ENCODE measurements around the gene OR9A4.

OR9A4 gene

DNA sequence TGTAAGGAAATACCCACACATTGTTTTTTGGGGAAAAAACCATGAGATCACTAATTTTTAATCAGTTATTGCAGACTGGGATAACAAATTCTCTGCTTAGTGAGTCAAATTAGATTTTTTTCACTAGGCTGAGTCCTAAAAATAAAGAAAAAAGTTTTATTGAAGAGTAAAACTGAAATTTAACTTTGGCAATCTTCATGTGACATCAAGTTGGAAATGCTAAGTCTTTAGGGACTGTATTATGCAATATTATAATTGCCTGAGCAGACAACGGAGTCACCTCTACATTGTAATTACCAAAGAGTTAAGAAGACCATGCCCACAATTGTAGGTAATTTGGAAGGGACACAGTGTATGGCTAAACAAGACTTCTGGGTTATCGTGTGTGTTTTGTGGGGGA is 32.8 kb downstream of the OR9A4 start:
- Mint-ChIP-seq H3K9me3 (no peaks in the 10 kb centered on the region), H3K27ac (no peak overlapping the region), H3K27me3 (ENCODE audit: low read depth) (no peaks in the 10 kb centered on the region), H3K4me3 (no peak overlapping the region), H3K4me1 (no peaks in the 10 kb centered on the region), H3K36me3 (ENCODE audit: low read depth) (no peaks in the 10 kb centered on the region)
- TF ChIP-seq, protein P1, sequence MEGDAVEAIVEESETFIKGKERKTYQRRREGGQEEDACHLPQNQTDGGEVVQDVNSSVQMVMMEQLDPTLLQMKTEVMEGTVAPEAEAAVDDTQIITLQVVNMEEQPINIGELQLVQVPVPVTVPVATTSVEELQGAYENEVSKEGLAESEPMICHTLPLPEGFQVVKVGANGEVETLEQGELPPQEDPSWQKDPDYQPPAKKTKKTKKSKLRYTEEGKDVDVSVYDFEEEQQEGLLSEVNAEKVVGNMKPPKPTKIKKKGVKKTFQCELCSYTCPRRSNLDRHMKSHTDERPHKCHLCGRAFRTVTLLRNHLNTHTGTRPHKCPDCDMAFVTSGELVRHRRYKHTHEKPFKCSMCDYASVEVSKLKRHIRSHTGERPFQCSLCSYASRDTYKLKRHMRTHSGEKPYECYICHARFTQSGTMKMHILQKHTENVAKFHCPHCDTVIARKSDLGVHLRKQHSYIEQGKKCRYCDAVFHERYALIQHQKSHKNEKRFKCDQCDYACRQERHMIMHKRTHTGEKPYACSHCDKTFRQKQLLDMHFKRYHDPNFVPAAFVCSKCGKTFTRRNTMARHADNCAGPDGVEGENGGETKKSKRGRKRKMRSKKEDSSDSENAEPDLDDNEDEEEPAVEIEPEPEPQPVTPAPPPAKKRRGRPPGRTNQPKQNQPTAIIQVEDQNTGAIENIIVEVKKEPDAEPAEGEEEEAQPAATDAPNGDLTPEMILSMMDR (IDR thresholded peaks at IDR 0.05; ENCODE audit: unreplicated experiment in 3 of 3), result no peak

DNA sequence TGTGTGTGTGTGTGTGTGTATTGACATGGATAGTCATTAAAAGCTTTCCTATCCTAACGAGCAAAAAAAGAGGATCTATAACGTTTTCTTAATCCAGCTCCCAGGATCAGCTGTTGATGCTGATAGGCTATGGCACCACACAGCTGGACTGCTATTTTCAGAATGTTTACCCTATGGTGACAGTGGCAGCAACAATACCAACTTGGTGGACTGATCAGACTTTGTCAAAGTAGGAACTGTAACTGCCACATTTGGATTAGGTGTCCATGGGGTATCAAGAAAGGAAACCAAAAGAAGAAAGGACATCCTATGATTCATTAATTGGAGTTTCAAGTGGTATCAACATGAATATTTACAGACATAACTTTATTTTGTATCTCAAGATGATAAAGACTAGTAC is 33.3 kb downstream of the OR9A4 start:
- H3K4me1 Mint-ChIP-seq, result no peaks in the 10 kb centered on the region
- TF ChIP-seq, protein P1 (IDR thresholded peaks at IDR 0.05; ENCODE audit: unreplicated experiment in 3 of 3), result no peak
- H3K9me3 Mint-ChIP-seq, result no peaks in the 10 kb centered on the region
- H3K36me3 Mint-ChIP-seq (ENCODE audit: low read depth), result no peaks in the 10 kb centered on the region
- no peak overlapping the region for H3K4me3 Mint-ChIP-seq
- H3K27me3 Mint-ChIP-seq (ENCODE audit: low read depth), result no peaks in the 10 kb centered on the region
- no peak overlapping the region for H3K27ac Mint-ChIP-seq

DNA sequence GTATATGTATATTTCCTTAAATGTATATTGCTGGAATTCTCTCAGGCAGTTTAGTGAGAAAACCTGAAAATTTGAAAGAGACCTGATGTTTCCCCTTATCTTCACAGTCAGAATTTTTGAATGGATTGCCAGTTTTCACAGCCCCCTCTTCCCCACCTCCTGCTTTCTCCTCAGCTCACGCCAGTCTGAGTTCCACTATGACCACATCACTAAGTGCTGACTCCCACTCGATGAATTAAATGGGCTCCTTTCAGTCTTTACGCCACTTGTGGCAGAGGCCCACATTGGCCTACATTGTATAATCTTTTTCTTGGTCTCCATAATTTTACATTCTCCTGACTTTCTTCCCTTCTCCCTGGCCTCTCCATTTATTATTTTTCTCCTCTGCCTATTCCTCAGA is 33.7 kb downstream of the OR9A4 start:
- H3K9me3 Mint-ChIP-seq, result no peaks in the 10 kb centered on the region
- H3K4me3 Mint-ChIP-seq, result no peak overlapping the region
- no peak overlapping the region for H3K27ac Mint-ChIP-seq
- no peaks in the 10 kb centered on the region for H3K4me1 Mint-ChIP-seq
- H3K27me3 Mint-ChIP-seq (ENCODE audit: low read depth), result no peaks in the 10 kb centered on the region
- H3K36me3 Mint-ChIP-seq (ENCODE audit: low read depth), result no peaks in the 10 kb centered on the region
- TF ChIP-seq, protein P1 (IDR thresholded peaks at IDR 0.05; ENCODE audit: unreplicated experiment in 3 of 3), result no peak

DNA sequence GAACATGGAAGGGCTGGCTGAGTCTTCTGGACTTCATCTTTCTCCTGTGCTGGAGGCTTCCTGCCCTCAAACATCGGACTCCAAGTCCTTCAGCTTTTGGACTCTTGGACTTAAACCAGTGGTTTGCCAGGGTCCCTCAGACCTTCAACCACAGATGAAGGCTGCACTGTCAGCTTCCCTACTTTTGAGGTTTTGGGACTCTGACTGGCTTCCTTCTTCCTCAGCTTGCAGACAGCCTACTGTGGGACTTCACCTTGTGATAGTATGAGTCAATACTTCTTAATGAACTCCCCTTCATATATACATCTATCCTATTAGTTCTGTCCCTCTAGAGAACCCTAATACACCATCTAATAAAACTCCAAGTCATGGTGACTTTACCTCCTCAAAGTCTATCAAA is 34.6 kb downstream of the OR9A4 start:
- Mint-ChIP-seq H3K27me3 (ENCODE audit: low read depth) (no peaks in the 10 kb centered on the region), H3K36me3 (ENCODE audit: low read depth) (no peaks in the 10 kb centered on the region), H3K27ac (no peak overlapping the region), H3K4me3 (no peak overlapping the region), H3K4me1 (no peaks in the 10 kb centered on the region), H3K9me3 (no peaks in the 10 kb centered on the region)
- TF ChIP-seq, protein P1 (IDR thresholded peaks at IDR 0.05; ENCODE audit: unreplicated experiment in 3 of 3), result no peak

DNA sequence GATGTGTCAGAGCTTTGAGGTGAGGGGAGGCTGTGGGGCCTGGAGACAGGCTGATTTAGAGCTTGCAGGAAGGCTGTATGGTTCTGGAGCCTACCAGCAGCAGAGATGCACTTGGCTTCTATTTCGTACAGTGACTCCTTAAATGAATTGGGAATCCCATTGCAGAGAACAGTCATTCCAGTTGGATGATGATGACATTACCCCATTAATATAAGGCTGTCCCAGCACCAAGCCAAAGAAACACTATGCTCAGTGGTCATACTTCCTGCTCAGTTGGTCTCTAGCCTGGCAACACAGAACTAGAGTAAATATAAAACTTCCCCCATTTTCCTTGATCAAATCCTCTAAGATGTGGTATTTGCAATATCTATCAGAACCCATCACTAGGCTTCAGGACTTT is 36.3 kb downstream of the OR9A4 start:
- no peaks in the 10 kb centered on the region for H3K9me3 Mint-ChIP-seq
- H3K27ac Mint-ChIP-seq, result no peak overlapping the region
- no peaks in the 10 kb centered on the region for H3K27me3 Mint-ChIP-seq (ENCODE audit: low read depth)
- no peak overlapping the region for H3K4me3 Mint-ChIP-seq
- no peaks in the 10 kb centered on the region for H3K4me1 Mint-ChIP-seq
- TF ChIP-seq, protein P1 (IDR thresholded peaks at IDR 0.05; ENCODE audit: unreplicated experiment in 3 of 3), result no peak
- H3K36me3 Mint-ChIP-seq (ENCODE audit: low read depth), result no peaks in the 10 kb centered on the region

DNA sequence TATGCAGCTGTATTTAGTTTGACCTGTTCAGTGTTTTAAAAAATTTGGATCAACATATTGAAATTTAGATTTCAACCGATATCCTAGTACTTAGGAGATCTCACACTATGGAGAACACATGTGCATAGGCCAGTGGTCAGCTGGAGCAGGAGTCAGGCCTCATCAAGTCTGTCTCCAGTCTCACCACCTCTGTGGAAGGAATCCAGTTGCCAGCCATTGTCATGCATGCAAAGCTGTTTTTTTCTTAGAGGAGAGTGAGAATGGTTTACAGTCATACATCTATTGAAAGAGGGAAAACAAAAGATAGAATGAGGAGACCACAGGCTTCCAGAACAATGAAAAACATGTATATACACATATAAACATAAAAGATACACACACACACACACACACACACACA is 38.1 kb downstream of the OR9A4 start:
- TF ChIP-seq, protein P1 (IDR thresholded peaks at IDR 0.05; ENCODE audit: unreplicated experiment in 3 of 3), result no peak
- Mint-ChIP-seq H3K4me3 (no peak overlapping the region), H3K27ac (no peak overlapping the region), H3K27me3 (ENCODE audit: low read depth) (no peaks in the 10 kb centered on the region), H3K36me3 (ENCODE audit: low read depth) (no peaks in the 10 kb centered on the region), H3K4me1 (no peaks in the 10 kb centered on the region), H3K9me3 (no peaks in the 10 kb centered on the region)

All from nephron (organoid).